ENCODE measurements around the gene TOP3B.

The TOP3B gene

DNA sequence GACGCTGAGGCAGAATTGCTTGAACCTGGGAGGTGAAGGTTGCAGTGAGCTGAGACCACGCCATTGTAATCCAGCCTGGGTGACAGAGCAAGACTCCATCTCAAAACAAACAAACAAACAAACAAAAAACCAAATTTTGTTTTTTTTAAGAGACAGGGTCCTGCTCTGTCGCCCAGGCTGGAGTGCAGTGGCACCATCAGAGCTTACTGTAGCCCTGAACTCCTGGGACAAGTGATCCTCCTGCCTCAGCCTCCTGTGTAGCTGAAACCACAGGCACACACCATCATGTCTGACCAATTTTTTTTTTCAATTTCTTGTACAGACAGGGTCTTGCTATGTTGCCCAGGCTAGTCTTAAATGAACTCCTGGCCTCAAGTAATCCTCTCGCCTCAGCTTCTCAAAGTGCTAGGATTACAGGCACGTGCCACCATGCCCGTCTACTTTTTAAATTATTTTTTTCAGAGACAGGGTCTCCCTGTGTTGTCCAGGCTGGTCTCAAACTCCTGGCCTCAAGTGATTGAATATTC lies 16.8 kb downstream of the TOP3B start:
- no peak for TF ChIP-seq EGR1 (IDR thresholded peaks at IDR 0.05)
- TF ChIP-seq FOXM1 (IDR thresholded peaks at IDR 0.05; ENCODE audit: borderline replicate concordance, low read depth): no peak
- no peak for TF ChIP-seq TAF1 (IDR thresholded peaks at IDR 0.05; ENCODE audit: low read depth)
- no peak for TF ChIP-seq TEAD4 (IDR thresholded peaks at IDR 0.05)
- no peak for TF ChIP-seq REST (IDR thresholded peaks at IDR 0.05; ENCODE audit: low read depth)
- no peak for TF ChIP-seq NFIC (IDR thresholded peaks at IDR 0.05)
- TF ChIP-seq MAX (IDR thresholded peaks at IDR 0.05): no peak
- no peak for TF ChIP-seq CREB1 (IDR thresholded peaks at IDR 0.05; ENCODE audit: low read depth)
- no peak for TF ChIP-seq CEBPB (IDR thresholded peaks at IDR 0.05)
- no peak for TF ChIP-seq YY1 (IDR thresholded peaks at IDR 0.05; ENCODE audit: low read depth)
- TF ChIP-seq RAD21 (IDR thresholded peaks at IDR 0.05; ENCODE audit: low read depth): no peak

- TF ChIP-seq FOXM1 (IDR thresholded peaks at IDR 0.05; ENCODE audit: borderline replicate concordance, low read depth) (no peak), MAX (IDR thresholded peaks at IDR 0.05) (no peak), CEBPB (IDR thresholded peaks at IDR 0.05) (no peak), EGR1 (IDR thresholded peaks at IDR 0.05) (no peak), REST (IDR thresholded peaks at IDR 0.05; ENCODE audit: low read depth) (no peak)
Observed at GRCh38 chr22:21964918-21965484, 17.6 kb downstream of the TOP3B start.

GRCh38 chr22:21964234-21964633 lies 18.4 kb downstream of the TOP3B start:
- TF ChIP-seq REST (IDR thresholded peaks at IDR 0.05; ENCODE audit: low read depth) (no peak), USF1 (IDR thresholded peaks at IDR 0.05) (no peak), CEBPB (IDR thresholded peaks at IDR 0.05) (no peak), CREB1 (IDR thresholded peaks at IDR 0.05; ENCODE audit: low read depth) (no peak), ZBTB7A (IDR thresholded peaks at IDR 0.05; ENCODE audit: low read depth) (no peak), EGR1 (IDR thresholded peaks at IDR 0.05) (no peak), TEAD4 (IDR thresholded peaks at IDR 0.05) (no peak), FOXM1 (IDR thresholded peaks at IDR 0.05; ENCODE audit: borderline replicate concordance, low read depth) (no peak), MAX (IDR thresholded peaks at IDR 0.05) (no peak), TAF1 (IDR thresholded peaks at IDR 0.05; ENCODE audit: low read depth) (no peak)

GRCh38 chr22:21963790-21964211 lies 18.8 kb downstream of the TOP3B start:
- TF ChIP-seq USF1 (IDR thresholded peaks at IDR 0.05): no peak

DNA sequence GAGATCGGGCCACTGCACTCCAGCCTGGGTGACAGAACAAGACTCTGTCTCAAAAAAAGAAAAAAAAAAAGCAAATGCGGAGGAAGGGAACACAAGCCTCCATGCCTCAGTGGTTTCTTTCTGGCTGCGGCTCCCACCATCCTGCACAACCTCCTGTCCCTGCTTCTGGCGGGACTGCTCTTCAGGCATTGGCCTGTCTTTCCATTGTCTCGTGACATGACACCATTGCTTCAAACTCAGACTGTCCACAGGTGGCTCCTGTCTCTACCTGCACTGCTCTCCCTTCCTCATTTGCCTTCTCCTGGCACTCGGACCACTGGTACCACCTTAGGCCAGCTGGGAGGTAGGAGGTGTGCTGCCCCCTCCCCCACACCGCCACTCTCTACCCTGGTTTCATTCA lies 19.3 kb downstream of the TOP3B start:
- no peak for TF ChIP-seq TCF12 (IDR thresholded peaks at IDR 0.05; ENCODE audit: low read depth)
- no peak for TF ChIP-seq EP300 (IDR thresholded peaks at IDR 0.05; ENCODE audit: borderline replicate concordance)
- no peak for TF ChIP-seq ZBTB7A (IDR thresholded peaks at IDR 0.05; ENCODE audit: low read depth)
- TF ChIP-seq CEBPB (IDR thresholded peaks at IDR 0.05): no peak
- TF ChIP-seq REST (IDR thresholded peaks at IDR 0.05; ENCODE audit: low read depth): no peak
- no peak for TF ChIP-seq NFIC (IDR thresholded peaks at IDR 0.05)
- TF ChIP-seq YY1 (IDR thresholded peaks at IDR 0.05; ENCODE audit: low read depth): no peak
- TF ChIP-seq MAX (IDR thresholded peaks at IDR 0.05): no peak
- TF ChIP-seq USF1 (IDR thresholded peaks at IDR 0.05): no peak
- no peak for TF ChIP-seq TEAD4 (IDR thresholded peaks at IDR 0.05)
- TF ChIP-seq RAD21 (IDR thresholded peaks at IDR 0.05; ENCODE audit: low read depth): no peak
- TF ChIP-seq TAF1 (IDR thresholded peaks at IDR 0.05; ENCODE audit: low read depth): no peak

Measured in Ishikawa (cell line).